Heart left ventricle (tissue), 16 donors: ENCODE measurements around the gene SLC36A2. TPM values are rescaled to one million over a fixed set of nuclear protein-coding genes. Genes with fewer than 3 reads are reported as not detected.

Source experiments
- ATAC-seq, 4 donors: fragments of 200-7000 bp; cut with Tn5 transposase; one replicate each; pipeline ENCODE4 v1.9.1; 2020 to 2022; ENCODE audit warnings: moderate library complexity in 4 of 4, mild to moderate bottlenecking in 3 of 4, moderate number of reproducible peaks in 1 of 4
- DNase-seq, 5 donors: peaks; one replicate each; pipeline ENCODE4 v3.0.0-alpha.2; 2020
- H3K27ac ChIP-seq, 12 donors: fragments of 200-600 bp; sonication (generic) in 4 of 12; one replicate each; pipeline versions ENCODE4 v1.5.0 to v1.8.0; 2016 to 2022; ENCODE audit warnings: mild to moderate bottlenecking in 2 of 12
- H3K27me3 ChIP-seq, 9 donors: fragments of 200-600 bp; sonication (generic) in 2 of 9; one replicate each; pipeline versions ENCODE4 v1.5.1 to v1.8.0; 2016 to 2022; ENCODE audit warnings: mild to moderate bottlenecking in 3 of 9
- H3K36me3 ChIP-seq, 9 donors: fragments of 200-600 bp; sonication (generic) in 2 of 9; one replicate each; pipeline versions ENCODE4 v1.5.0 to v1.8.0; 2018 to 2022; ENCODE audit warnings: mild to moderate bottlenecking in 2 of 9
- H3K4me1 ChIP-seq, 12 donors: fragments of 200-600 bp; sonication (generic) in 4 of 12; one replicate each; pipeline versions ENCODE4 v1.5.0 to v1.8.0; 2016 to 2022; ENCODE audit warnings: mild to moderate bottlenecking in 3 of 12
- H3K4me3 ChIP-seq, 12 donors: fragments of 200-600 bp; sonication (generic) in 4 of 12; one replicate each; pipeline versions ENCODE4 v1.5.0 to v1.8.0; 2017 to 2022; ENCODE audit warnings: mild to moderate bottlenecking in 9 of 12, moderate library complexity in 4 of 12
- H3K9me3 ChIP-seq, 12 donors: fragments of 200-600 bp; sonication (generic) in 4 of 12; one replicate each; pipeline versions ENCODE4 v1.5.0 to v1.8.0; 2016 to 2022; ENCODE audit warnings: mild to moderate bottlenecking in 1 of 12
- CTCF ChIP-seq, 12 donors: fragments of 200-600 bp; sonication (generic) in 4 of 12; IDR thresholded peaks; one replicate each; pipeline versions ENCODE4 v1.5.0 to v1.8.0; 2018 to 2022; ENCODE audit warnings: antibody characterized with exemption in 12 of 12, mild to moderate bottlenecking in 5 of 12
- POLR2A ChIP-seq, 2 donors: fragments of 450-650 bp; IDR thresholded peaks; one replicate each; pipeline ENCODE4 v1.6.1; 2017; ENCODE audit warnings: antibody characterized with exemption in 2 of 2, mild to moderate bottlenecking in 2 of 2, moderate library complexity in 2 of 2
- whole genome bisulfite sequencing, 4 donors: extraction: QIAGEN DNeasy Blood & Tissue Kit in 2 of 4; methylation state at CpG; one replicate each; pipeline versions ENCODE4 v1.1.5 to v1.1.7; 2013 to 2018; 5-methylcytosine and 5-hydroxymethylcytosine counted together
- intact Hi-C, 10 donors: fragments of 100-400 bp; cut with DNase I; formaldehyde crosslinking; loops; one replicate each; pipeline versions ENCODE4 v1.11.1 to v1.14.2; 2022
- polyA plus RNA-seq, 2 donors: library from polyadenylated mRNA; stranded (reverse); fragments of 200-250 nt; gene quantifications; one replicate each; pipeline ENCODE4 v1.2.3, GENCODE V29; 2013
- total RNA-seq, 9 donors: library from RNA; depleted of rRNA in 2 of 9; stranded (reverse); fragments of >200 nt in 2 of 9; fragmentation: NEBNext Ultra II Directional in 3 of 9; extraction: Animal tissue kit (Norgen Biotek cat#: 25700) in 3 of 9; gene quantifications; one replicate each; pipeline versions ENCODE4 v1.1.0 to v1.2.4, GENCODE V29; 2016 to 2023
- donor health status: ischemic (EF 13 %, LVEDD 7.1; RV severe dilation, severe dysfunction).
- donor health status: healthy with polysubstance abuse.
- donor health status: DM: no; HTN: yes; CAD: no.
- donor health status: DM: no; HTN: no; CAD: no.
- donor health status: ischemic (EF 25% LVEDD 6.9; RV normal size, moderate dysfunction).
- donor health status: ischemic (EF 25% LVEDD 5.7; RV mildly dilated, moderate dysfunction).
- donor health status: healthy.
- donor health status: DM: yes; HTN: yes; CAD: no.
- donor health status: ischemic (EF 35%, LVEDD 5.7; RV mildly dilated, moderate dysfunction).
- donor health status: nonischemic (EF 11% LVEDD 7.7; RV severe dilation, severe dysfunction).
- donor health status: DM: yes; HTN: yes; CAD: no.
- donor health status: PGD.
- donor health status: ischemic (EF 29% LVEDD 5.4; RV normal size, mild dysfunction).
- donor health status: nonischemic (EF 23%, LVEDD 6.1; RV moderate dilation, normal function).

The SLC36A2 gene
- total and polyA plus RNA-seq, 11 donors: 0.03 to 0.25 (median 0.14) TPM; not detected in 6

- 73 to 91% (median 85%) methylated on average over 1 of the region's 1 CpG for WGBS, 4 donors
These were observed 61.1 kb downstream of the SLC36A2 start for GRCh38 chr5:151286246-151286645.

GRCh38 chr5:151285683-151286082 is 61.7 kb downstream of the SLC36A2 start:
- ATAC-seq: no peak
- intact Hi-C loops: no loop called here
- WGBS, 4 donors: 74 to 84% (median 82%) methylated on average over 5 of the region's 5 CpGs
- DNase-seq: no peak
- no peaks in the 10 kb centered on the region for H3K9me3 ChIP-seq
- TF ChIP-seq POLR2A (IDR thresholded peaks at IDR 0.05) (no peak), CTCF (IDR thresholded peaks at IDR 0.05) (no peak)
- no peak overlapping the region for H3K27ac ChIP-seq
- no peaks in the 10 kb centered on the region for H3K27me3 ChIP-seq
- no peaks in the 10 kb centered on the region for H3K4me1 ChIP-seq
- no peak overlapping the region for H3K4me3 ChIP-seq
- H3K36me3 ChIP-seq: no peaks in the 10 kb centered on the region

More at GRCh38 chr5:151286246-151286645, 61.1 kb downstream of the SLC36A2 start:
- intact Hi-C loops: no loop called here
- no peak overlapping the region for H3K27ac ChIP-seq
- no peaks in the 10 kb centered on the region for H3K36me3 ChIP-seq
- no peak overlapping the region for H3K4me3 ChIP-seq
- no peak for TF ChIP-seq CTCF (IDR thresholded peaks at IDR 0.05)
- no peak for TF ChIP-seq POLR2A (IDR thresholded peaks at IDR 0.05)
- no peaks in the 10 kb centered on the region for H3K4me1 ChIP-seq
- no peaks in the 10 kb centered on the region for H3K27me3 ChIP-seq
- ATAC-seq: no peak
- DNase-seq: no peak
- H3K9me3 ChIP-seq: no peaks in the 10 kb centered on the region

- no peak overlapping the region for H3K27ac ChIP-seq
- TF ChIP-seq CTCF (IDR thresholded peaks at IDR 0.05) (no peak), POLR2A (IDR thresholded peaks at IDR 0.05) (no peak)
- no peaks in the 10 kb centered on the region for H3K27me3 ChIP-seq
- no peak for DNase-seq
- no peak for ATAC-seq
- 30 to 40% (median 31%) methylated on average over 8 of the region's 8 CpGs for WGBS, 4 donors
- no peaks in the 10 kb centered on the region for H3K9me3 ChIP-seq
- H3K4me1 ChIP-seq: no peaks in the 10 kb centered on the region
- no peaks in the 10 kb centered on the region for H3K36me3 ChIP-seq
- intact Hi-C loops: no loop called here
- H3K4me3 ChIP-seq: no peak overlapping the region
These were observed 62.9 kb downstream of the SLC36A2 start for GRCh38 chr5:151284392-151284967.

GRCh38 chr5:151283120-151283825 is 64.1 kb downstream of the SLC36A2 start:
- H3K4me3 ChIP-seq: no peak overlapping the region
- no peaks in the 10 kb centered on the region for H3K27me3 ChIP-seq
- DNase-seq (no peak), ATAC-seq (no peak)
- H3K4me1 ChIP-seq: no peaks in the 10 kb centered on the region
- intact Hi-C loops: no loop called here
- 67 to 84% (median 77%) methylated on average over 4 of the region's 4 CpGs for WGBS, 4 donors
- H3K27ac ChIP-seq: no peak overlapping the region
- no peaks in the 10 kb centered on the region for H3K9me3 ChIP-seq
- H3K36me3 ChIP-seq: no peaks in the 10 kb centered on the region
- TF ChIP-seq CTCF (IDR thresholded peaks at IDR 0.05) (no peak), POLR2A (IDR thresholded peaks at IDR 0.05) (no peak)
